K562 (cell line): ENCODE data around the gene CLEC17A. TPM values are rescaled to one million over a fixed set of nuclear protein-coding genes. Genes with fewer than 3 reads are reported as not detected.

Experiments used
- ATAC-seq: fragments of 200-7000 bp; cut with Tn5 transposase; 3 replicates; pipeline ENCODE4 v1.9.1; 2020; ENCODE audit warnings: moderate library complexity
- BruUV-seq: library from RNA; stranded (reverse); fragments of 400-500 nt; replicated peaks from 2 replicates; lab custom pipeline; 2021; lab: Mats Ljungman, UMichigan
- CTCF ChIA-PET: fragments of 300-600 bp; formaldehyde crosslinking; extraction: SDS; loops from one replicate; lab custom pipeline; 2021; ENCODE audit warnings: low intra/inter-chr PET ratio; lab: Yijun Ruan, JAX
- POLR2A ChIA-PET: fragments of 300-600, 350-650 bp; sonication (Branson Sonifier 250); formaldehyde crosslinking; extraction: SDS; loops from one replicate; lab custom pipeline; 2021; ENCODE audit warnings: antibody characterized with exemption, inconsistent platforms; lab: Yijun Ruan, JAX
- DNase-seq, 4 experiments: peaks; one replicate each; pipeline versions ENCODE4 v3.0.0 to v3.0.0-alpha.2; 2011 to 2018; ENCODE audit warnings: low spot score in 3 of 4, mixed read lengths in 3 of 4; ENCODE audit errors: extremely low read depth in 1 of 4
- FAIRE-seq: peaks from 2 replicates; lab custom pipeline; 2011; peaks lifted over from hg19 to GRCh38; lab: Jason Lieb, UNC
- H2AFZ ChIP-seq: 2 replicates; pipeline ENCODE4 v1.6.0; 2011; ENCODE audit warnings: low read depth, low read length, control low read depth, inconsistent platforms
- H3K27ac ChIP-seq: fragments of 200-600 bp; 3 replicates; pipeline ENCODE4 v1.8.0; 2011; ENCODE audit warnings: low read depth, mild to moderate bottlenecking, control low read depth, inconsistent platforms, low read length, moderate library complexity, mixed read lengths; ENCODE audit errors: extremely low read depth
- H3K27me3 ChIP-seq, 2 experiments: fragments of 300-600 bp in 1 of 2; 2 replicates in 1 of 2; 3 replicates in 1 of 2; pipeline versions ENCODE4 v1.6.0 to v1.8.0; 2011; ENCODE audit warnings: inconsistent platforms in 2 of 2, low read length in 2 of 2, mild to moderate bottlenecking in 1 of 2, mixed read lengths in 1 of 2, moderate library complexity in 1 of 2; ENCODE audit not compliant: control insufficient read depth in 2 of 2, insufficient read depth in 2 of 2
- H3K36me3 ChIP-seq: fragments of 300-600 bp; 3 replicates; pipeline ENCODE4 v1.8.0; 2011; ENCODE audit warnings: mild to moderate bottlenecking, low read length, inconsistent platforms; ENCODE audit not compliant: control insufficient read depth, insufficient read depth
- H3K4me1 ChIP-seq, 2 experiments: fragments of 200-600 bp in 1 of 2; replicated peaks in 1 of 2; 2 replicates in 1 of 2; 3 replicates in 1 of 2; pipeline versions ENCODE4 v1.5.1 to v1.8.0; 2011; ENCODE audit warnings: inconsistent platforms in 2 of 2, low read length in 2 of 2, mild to moderate bottlenecking in 1 of 2, mixed read lengths in 1 of 2, moderate library complexity in 1 of 2; ENCODE audit not compliant: control insufficient read depth in 2 of 2, insufficient read depth in 2 of 2
- H3K4me2 ChIP-seq: 2 replicates; pipeline ENCODE4 v1.6.1; 2011; ENCODE audit warnings: low read length, control low read depth, inconsistent platforms, mixed read lengths; ENCODE audit not compliant: insufficient read depth
- H3K4me3 ChIP-seq: fragments of 200-600 bp; sonication (generic), shearing (Covaris generic); 2 replicates; pipeline ENCODE4 v1.5.1; 2016; ENCODE audit warnings: control low read depth, inconsistent platforms
- H3K79me2 ChIP-seq: fragments of 200-600 bp; 3 replicates; pipeline ENCODE4 v1.8.0; 2011; ENCODE audit warnings: low read length, inconsistent platforms; ENCODE audit not compliant: control insufficient read depth, insufficient read depth
- H3K9ac ChIP-seq, 2 experiments: 2 replicates each; pipeline versions ENCODE4 v1.6.0 to v1.6.1; 2011; ENCODE audit warnings: low read depth in 2 of 2, low read length in 2 of 2, control low read depth in 1 of 2, inconsistent platforms in 1 of 2, mild to moderate bottlenecking in 1 of 2, mixed read lengths in 1 of 2; ENCODE audit not compliant: insufficient read depth in 1 of 2
- H3K9me1 ChIP-seq: one replicate; pipeline ENCODE4 v1.6.0; 2011; ENCODE audit warnings: inconsistent platforms, mild to moderate bottlenecking, low read length, moderate library complexity; ENCODE audit not compliant: control insufficient read depth, insufficient read depth
- H3K9me3 ChIP-seq: replicated peaks from 2 replicates; pipeline ENCODE4 v1.5.1; 2011; ENCODE audit warnings: low read depth, low read length, inconsistent platforms; ENCODE audit not compliant: control insufficient read depth, insufficient read depth
- H4K20me1 ChIP-seq: replicated peaks from 2 replicates; pipeline ENCODE4 v1.6.1; 2011; ENCODE audit warnings: low read length, inconsistent platforms, mixed read lengths; ENCODE audit not compliant: control insufficient read depth, insufficient read depth
- ATF1 ChIP-seq, 2 experiments: fragments of 450-650 bp in 1 of 2; IDR thresholded peaks; 2 replicates each; pipeline ENCODE4 v1.6.1; 2016; ENCODE audit warnings: missing compliant biosample characterization in 1 of 2, missing genetic modification characterization in 1 of 2
- COPS2 ChIP-seq: fragments of 450-650 bp; conservative IDR thresholded peaks from 2 replicates; pipeline ENCODE4 v1.6.1; 2016; ENCODE audit warnings: mild to moderate bottlenecking, moderate library complexity
- EP400 ChIP-seq: fragments of 450-650 bp; IDR thresholded peaks from 2 replicates; pipeline ENCODE4 v1.6.1; 2017; ENCODE audit warnings: antibody characterized with exemption, mild to moderate bottlenecking, moderate library complexity
- MNT ChIP-seq, 2 experiments: fragments of 450-650 bp; conservative IDR thresholded peaks; 2 replicates each; pipeline ENCODE4 v1.6.1; 2017; ENCODE audit warnings: mild to moderate bottlenecking in 2 of 2, moderate library complexity in 2 of 2
- NR1H2 ChIP-seq: sonication (generic); formaldehyde crosslinking; IDR thresholded peaks from 2 replicates; pipeline ENCODE4 v1.4.0; 2020; ENCODE audit warnings: mild to moderate bottlenecking, missing genetic modification reagents
- NRF1 ChIP-seq, 2 experiments: fragments of 450-650 bp; IDR thresholded peaks in 1 of 2; conservative IDR thresholded peaks in 1 of 2; 2 replicates each; pipeline ENCODE4 v1.6.1; 2014; ENCODE audit warnings: mild to moderate bottlenecking in 2 of 2
- RAD21 ChIP-seq, 2 experiments: fragments of 250-450 bp in 1 of 2; fragments of 450-650 bp in 1 of 2; sonication (Bioruptor Pico) in 1 of 2; formaldehyde crosslinking in 1 of 2; IDR thresholded peaks in 1 of 2; conservative IDR thresholded peaks in 1 of 2; 2 replicates each; pipeline versions ENCODE4 v1.4.0 to v1.8.0; 2020 to 2022; ENCODE audit warnings: mild to moderate bottlenecking in 2 of 2, moderate library complexity in 1 of 2
- RBM25 ChIP-seq: fragments of 200-400 bp; formaldehyde crosslinking; IDR thresholded peaks from 2 replicates; pipeline ENCODE4 v1.6.1; 2018; ENCODE audit warnings: low read length, low read depth, moderate library complexity; ENCODE audit not compliant: severe bottlenecking
- SIN3A ChIP-seq, 2 experiments: fragments of 150-350 bp in 1 of 2; IDR thresholded peaks; 2 replicates each; pipeline ENCODE4 v1.6.1; 2011 to 2016; ENCODE audit warnings: borderline replicate concordance in 2 of 2, low read depth in 2 of 2, low read length in 2 of 2, mild to moderate bottlenecking in 2 of 2, moderate library complexity in 2 of 2; ENCODE audit not compliant: control insufficient read depth in 1 of 2
- ZC3H8 ChIP-seq: fragments of 450-650 bp; IDR thresholded peaks from 2 replicates; pipeline ENCODE4 v1.6.1; 2017
- ZEB2 ChIP-seq: fragments of 450-650 bp; IDR thresholded peaks from 2 replicates; pipeline ENCODE4 v1.6.1; 2016
- WGBS: fragments of 100-300 bp; shearing (Covaris generic); methylation state at CpG from one replicate; pipeline ENCODE4 v1.1.6; 2016; ENCODE audit warnings: low coverage, mixed read lengths; ENCODE audit not compliant: insufficient coverage; ENCODE audit errors: missing lambda C conversion rate; 5-methylcytosine and 5-hydroxymethylcytosine counted together
- in situ Hi-C: fragments of 300-500 bp; cut with MboI; formaldehyde crosslinking; loops from 4 replicates; pipeline ENCODE4 v1.15.0; 2018; ENCODE audit warnings: inconsistent platforms, mixed read lengths
- intact Hi-C: fragments of 100-400 bp; cut with micrococcal nuclease; formaldehyde crosslinking; loops from 2 replicates; pipeline ENCODE4 v1.14.2; 2022
- polyA plus RNA-seq, 8 experiments: library from polyadenylated mRNA; depleted of rRNA in 4 of 8; stranded (reverse) in 5 of 8; unstranded in 3 of 8; fragments of >200 nt; fragmentation: Nextera tagmentation in 2 of 8; fragmentation: Illumina TruSeq in 1 of 8; extraction: Ambion mirVana in 2 of 8; extraction: Trizol in 1 of 8; gene quantifications; 2 replicates each; pipeline versions ENCODE4 v1.2.1 to v1.2.3, GENCODE V29; 2011 to 2014; ENCODE audit warnings: inconsistent platforms in 1 of 8, missing spikeins in 1 of 8
- total RNA-seq, 7 experiments: library from RNA; depleted of rRNA in 6 of 7; stranded (reverse); fragments of >200 nt in 6 of 7; fragmentation: Illumina TruSeq in 2 of 7; extraction: Trizol in 2 of 7; gene quantifications; 2 replicates each; pipeline versions ENCODE4 v1.2.1 to v1.2.3, GENCODE V29; 2011 to 2021; ENCODE audit warnings: low replicate concordance in 1 of 7

CLEC17A gene
- total and polyA plus RNA-seq, 9 of the 15 experiments (the other 6 are each of a cell fraction or from before 2014, with no cell fraction given) = 0.03 TPM; not detected in 8

GRCh38 chr19:14553939-14554243 lies 29.0 kb upstream of the CLEC17A start:
- H3K27me3 ChIP-seq = no peaks in the 10 kb centered on the region
- no peak for ATAC-seq
- H3K9me1 ChIP-seq = peaks cover 2% of the 10 kb centered on the region
- H4K20me1 ChIP-seq = peaks cover 16% of the 10 kb centered on the region
- H3K9me3 ChIP-seq = no peaks in the 10 kb centered on the region
- POLR2A ChIA-PET = interaction anchor here (0.6 to 1.3 kb wide), 5 partner anchors 12 to 164 kb away, joined by 3 read pairs; no protein-coding TSS in a partner anchor
- TF ChIP-seq EP400 = no peak
- no peak for TF ChIP-seq NRF1 (conservative IDR thresholded peaks at IDR 0.05 in 1 of 2, IDR thresholded peaks at IDR 0.05 in 1 of 2)
- no peak for TF ChIP-seq ATF1 (CRISPR knock-in tag; IDR thresholded peaks at IDR 0.05)
- TF ChIP-seq ATF1 (tag; IDR thresholded peaks at IDR 0.05) = no peak
- TF ChIP-seq COPS2 = no peak
- no peak for TF ChIP-seq ZC3H8
- TF ChIP-seq MNT (conservative IDR thresholded peaks at IDR 0.05) = no peak
- no peak for TF ChIP-seq ZEB2
- no peak for TF ChIP-seq SIN3A (IDR thresholded peaks at IDR 0.05; ENCODE audit: borderline replicate concordance in 2 of 2, control insufficient read depth in 1 of 2, low read depth in 2 of 2, low read length in 2 of 2)
- no peak for TF ChIP-seq RAD21 (CRISPR knock-in tag; conservative IDR thresholded peaks at IDR 0.05 in 1 of 2, IDR thresholded peaks at IDR 0.05 in 1 of 2)
- no peak for TF ChIP-seq RBM25
- no peak for TF ChIP-seq NR1H2 (CRISPR knock-in tag)
- TF ChIP-seq, all 486 proteins: peak for 0
- H3K79me2 ChIP-seq = peaks cover 79% of the 10 kb centered on the region
- CTCF ChIA-PET = no interaction called here
- in situ Hi-C loops (no loop called here), intact Hi-C loops (loop anchor here (5.0 to 10.0 kb wide), 2 partner anchors 37 to 119 kb away; partner anchors contain the start of genes DNAJB1 and PKN1)
- no TSS peak for BruUV-seq
- H3K36me3 ChIP-seq = peaks cover 19% of the 10 kb centered on the region; the same call in 2 of the 3 replicates
- H3K4me1 ChIP-seq = peaks cover 31 to 71% of the 10 kb centered on the region in 2 experiments
- H3K9ac ChIP-seq = no peak overlapping the region; a peak in 1 of 4 replicates
- 68% methylated on average over 9 of the region's 9 CpGs for WGBS
- FAIRE-seq = no peak
- peak overlapping the region; percentile 15; the same call in 1 of the 3 replicates for H3K27ac ChIP-seq
- H3K4me3 ChIP-seq = no peak overlapping the region
- DNase-seq = no peak
- no peak overlapping the region for H2AFZ ChIP-seq
- no peak overlapping the region for H3K4me2 ChIP-seq
